Muscle of back (tissue), 13 donors: ENCODE measurements around the gene RAN. TPM values are rescaled to one million over a fixed set of nuclear protein-coding genes. Genes with fewer than 3 reads are reported as not detected.
A peak's percentile ranks its signal among the peaks of the same experiment; 100 is the strongest.

Experiments used
- DNase-seq, 3 donors: peaks; one replicate each; pipeline versions ENCODE4 v3.0.0 to v3.0.0-alpha.2; 2013
- long read RNA-seq, 9 donors: transcript quantifications; one replicate each; lab custom pipeline, GENCODE V29; 2026
- polyA plus RNA-seq, 10 donors: library from polyadenylated mRNA; unstranded; fragments of 120-200 nt; gene quantifications; one replicate each; pipeline ENCODE4 v1.2.1, GENCODE V29; 2013; ENCODE audit not compliant: insufficient read length in 10 of 10

The RAN gene
- 100 to 1,000 TPM; 339 to 578 (median 394) TPM for polyA plus RNA-seq
- long read RNA-seq, donor 1, transcript RAN-212 (7 exons, 2,661 nt) = major isoform, 96 of 309 reads
- long read RNA-seq, donor 1, transcript RAN-202 (6 exons, 1,530 nt) = minor isoform, 11 of 309 reads
- long read RNA-seq, donor 1, partial matches to known transcripts = 195 of 309 reads
- long read RNA-seq, donor 1, other reads (novel, unspliced or antisense) = 5 of 309 reads
- long read RNA-seq, donor 2, transcript RAN-212 (7 exons, 2,661 nt) = major isoform, 105 of 331 reads
- long read RNA-seq, donor 2, transcript RAN-203 (6 exons, 2,455 nt) = minor isoform, 6 of 331 reads
- long read RNA-seq, donor 2, transcript RAN-202 (6 exons, 1,530 nt) = minor isoform, 12 of 331 reads
- long read RNA-seq, donor 2, partial matches to known transcripts = 207 of 331 reads
- long read RNA-seq, donor 2, other reads (novel, unspliced or antisense) = 0 of 331 reads
- long read RNA-seq, donor 3 = 0 reads
- long read RNA-seq, donor 4, transcript RAN-212 (7 exons, 2,661 nt) = major isoform, 81 of 244 reads
- long read RNA-seq, donor 4, transcript RAN-202 (6 exons, 1,530 nt) = minor isoform, 13 of 244 reads
- long read RNA-seq, donor 4, partial matches to known transcripts = 147 of 244 reads
- long read RNA-seq, donor 4, other reads (novel, unspliced or antisense) = 0 of 244 reads
- long read RNA-seq, donor 5, transcript RAN-202 (6 exons, 1,530 nt) = minor isoform, 12 of 386 reads
- long read RNA-seq, donor 5, transcript RAN-212 (7 exons, 2,661 nt) = major isoform, 142 of 386 reads
- long read RNA-seq, donor 5, partial matches to known transcripts = 220 of 386 reads
- long read RNA-seq, donor 5, other reads (novel, unspliced or antisense) = 11 of 386 reads
- long read RNA-seq, donor 6, transcript RAN-202 (6 exons, 1,530 nt) = minor isoform, 12 of 359 reads
- long read RNA-seq, donor 6, transcript RAN-212 (7 exons, 2,661 nt) = major isoform, 127 of 359 reads
- long read RNA-seq, donor 6, partial matches to known transcripts = 215 of 359 reads
- long read RNA-seq, donor 6, other reads (novel, unspliced or antisense) = 0 of 359 reads
- long read RNA-seq, donor 7, transcript RAN-212 (7 exons, 2,661 nt) = major isoform, 60 of 66 reads
- long read RNA-seq, donor 7, transcript RAN-202 (6 exons, 1,530 nt) = minor isoform, 5 of 66 reads
- long read RNA-seq, donor 7, partial matches to known transcripts = 0 of 66 reads
- long read RNA-seq, donor 7, other reads (novel, unspliced or antisense) = 0 of 66 reads
- long read RNA-seq, donor 8, transcript RAN-212 (7 exons, 2,661 nt) = major isoform, 100 of 491 reads
- long read RNA-seq, donor 8, transcript RAN-202 (6 exons, 1,530 nt) = minor isoform, 13 of 491 reads
- long read RNA-seq, donor 8, partial matches to known transcripts = 376 of 491 reads
- long read RNA-seq, donor 8, other reads (novel, unspliced or antisense) = 0 of 491 reads
- long read RNA-seq, donor 9, transcript RAN-212 (7 exons, 2,661 nt) = major isoform, 12 of 21 reads
- long read RNA-seq, donor 9, partial matches to known transcripts = 9 of 21 reads
- long read RNA-seq, donor 9, other reads (novel, unspliced or antisense) = 0 of 21 reads

DNA sequence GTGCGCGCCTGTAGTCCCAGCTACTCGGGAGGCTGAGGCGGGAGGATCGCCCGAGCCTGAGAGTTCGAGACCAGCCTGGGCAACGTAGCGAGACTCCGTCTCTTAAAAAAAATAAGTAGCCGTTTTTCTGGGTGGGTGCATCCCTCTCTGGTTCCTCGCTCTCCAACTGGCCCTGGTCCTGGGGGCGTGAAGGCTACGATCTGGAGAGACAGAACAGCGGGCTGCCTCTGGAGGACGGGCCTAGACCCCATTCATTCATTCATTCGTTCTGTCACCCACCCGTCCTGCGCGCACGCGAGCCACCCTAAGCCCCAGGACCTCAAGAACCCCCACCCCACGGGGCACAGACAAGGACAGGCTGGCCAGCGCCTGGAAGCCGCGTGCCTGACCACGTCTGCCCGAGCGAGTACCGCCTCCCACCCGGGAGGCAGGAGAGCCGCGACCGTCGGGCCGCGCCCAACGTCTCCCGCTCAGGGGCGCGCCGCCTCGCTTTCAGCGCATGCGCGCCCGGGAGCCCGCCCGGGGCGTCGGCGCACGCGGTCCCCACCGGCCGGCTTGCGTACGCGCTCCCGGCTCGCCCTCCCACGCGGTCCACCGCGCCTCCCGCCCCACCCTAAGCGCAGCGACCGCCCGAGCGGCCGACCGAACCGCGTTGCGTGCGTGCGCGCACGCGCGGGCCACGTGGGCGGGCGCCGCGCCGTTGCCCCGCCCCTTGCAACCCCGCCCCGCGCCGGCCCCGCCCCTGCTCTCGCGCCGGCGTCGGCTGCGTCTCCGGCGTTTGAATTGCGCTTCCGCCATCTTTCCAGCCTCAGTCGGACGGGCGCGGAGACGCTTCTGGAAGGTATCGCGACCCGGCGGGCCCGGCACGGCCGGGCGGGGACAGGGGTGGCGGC lies at the start of gene RAN:
Gene RAN, plus strand, starts transcription at position 781 of the 893 bp plus-strand sequence. CDS start 528 bp downstream, outside the sequence.
- DNase-seq = peak; percentile 94 to 96 (median 95)

GRCh38 chr12:130825771-130826150 lies 46.1 kb upstream of the RAN start:
- DNase-seq = no peak

DNA sequence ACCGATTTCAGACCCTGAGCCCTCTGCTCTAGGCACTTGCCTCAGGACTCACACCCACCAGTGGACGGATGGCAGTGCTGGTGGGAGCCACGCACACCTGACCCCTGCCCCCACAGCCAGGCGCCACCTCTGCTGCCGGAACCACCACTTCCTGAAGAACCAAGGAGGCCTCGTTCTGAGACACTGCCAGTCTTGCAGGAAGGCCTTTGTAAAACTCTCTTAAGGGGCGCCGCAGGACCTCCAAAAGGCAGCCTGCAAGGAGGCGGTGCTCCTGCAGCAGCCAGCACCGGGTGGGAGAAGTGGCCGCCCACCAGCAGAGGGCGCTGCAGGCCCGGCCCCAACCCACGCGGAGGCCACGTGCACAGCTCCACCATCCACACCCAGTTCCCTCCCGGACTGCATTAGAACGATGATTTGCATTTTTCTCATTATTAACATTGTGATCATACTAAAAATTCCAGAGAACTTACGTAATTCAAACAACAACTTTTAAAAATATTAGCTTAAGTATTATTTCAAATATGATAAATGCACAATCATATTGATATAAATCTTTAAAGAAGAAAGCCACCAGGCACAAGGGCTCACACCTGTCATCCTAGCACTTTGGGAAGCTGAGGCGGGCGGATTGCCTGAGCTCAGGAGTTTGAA lies 45.6 kb upstream of the RAN start:
- DNase-seq = peak in 1 of 3 donors; percentile 30

- DNase-seq = no peak
These were observed 44.4 kb upstream of the RAN start for GRCh38 chr12:130827432-130827831.

DNA sequence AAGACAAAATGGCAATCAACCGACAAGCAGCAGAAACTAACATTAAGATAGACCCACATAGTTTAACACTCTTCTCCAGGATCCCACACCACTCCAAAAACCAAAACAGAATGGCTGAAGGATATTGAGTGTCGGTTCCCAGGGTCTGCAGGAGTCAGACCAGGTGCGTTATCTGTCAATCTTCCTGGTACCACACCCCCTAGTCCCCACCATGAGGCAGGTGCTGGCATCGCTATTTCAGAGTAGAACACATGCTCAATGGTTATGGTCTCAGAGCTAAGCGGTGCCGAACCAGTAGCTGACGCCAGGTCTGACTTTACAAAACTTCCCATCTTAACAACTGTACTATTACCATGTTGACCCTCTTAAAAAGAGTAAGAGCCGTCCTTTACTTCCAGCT lies 43.0 kb upstream of the RAN start:
- DNase-seq = no peak

- DNase-seq = no peak
These were observed 42.2 kb upstream of the RAN start for GRCh38 chr12:130829391-130830245.

DNA sequence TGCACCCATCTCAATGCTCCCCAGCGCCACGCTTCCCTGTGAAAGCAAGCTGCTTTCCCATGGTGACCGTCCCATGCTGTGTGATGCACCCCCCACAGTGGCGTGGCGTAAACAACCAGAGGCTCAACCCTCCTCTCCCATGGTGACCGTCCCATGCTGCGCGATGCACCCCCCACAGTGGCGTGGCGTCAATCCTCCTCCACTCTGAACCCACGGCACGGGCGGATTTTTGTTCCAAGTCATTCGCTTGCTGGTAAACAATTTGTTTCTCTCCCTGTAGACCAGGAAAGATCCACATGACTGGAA lies 41.7 kb upstream of the RAN start:
- DNase-seq = no peak

DNA sequence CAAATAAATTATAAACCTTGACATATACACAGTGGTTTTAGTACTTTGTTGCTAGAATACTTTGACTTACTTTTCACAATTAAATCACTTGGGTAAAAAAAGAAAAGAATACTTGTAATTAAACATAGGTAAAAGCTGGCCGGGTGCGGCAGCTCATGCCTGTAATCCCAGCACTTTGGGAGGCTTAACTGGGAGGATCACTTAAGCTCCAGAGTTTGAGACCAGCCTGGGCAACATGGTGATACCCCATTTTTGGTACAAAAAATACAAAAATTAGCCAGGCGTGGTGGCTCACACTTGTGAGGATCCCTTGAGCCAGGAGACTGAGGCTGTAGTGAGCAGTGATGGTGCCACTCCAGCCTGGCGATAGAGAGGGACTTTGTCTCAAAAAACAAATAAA lies 40.6 kb upstream of the RAN start:
- DNase-seq = no peak

GRCh38 chr12:130831876-130832405 lies 39.9 kb upstream of the RAN start:
- DNase-seq = no peak

DNA sequence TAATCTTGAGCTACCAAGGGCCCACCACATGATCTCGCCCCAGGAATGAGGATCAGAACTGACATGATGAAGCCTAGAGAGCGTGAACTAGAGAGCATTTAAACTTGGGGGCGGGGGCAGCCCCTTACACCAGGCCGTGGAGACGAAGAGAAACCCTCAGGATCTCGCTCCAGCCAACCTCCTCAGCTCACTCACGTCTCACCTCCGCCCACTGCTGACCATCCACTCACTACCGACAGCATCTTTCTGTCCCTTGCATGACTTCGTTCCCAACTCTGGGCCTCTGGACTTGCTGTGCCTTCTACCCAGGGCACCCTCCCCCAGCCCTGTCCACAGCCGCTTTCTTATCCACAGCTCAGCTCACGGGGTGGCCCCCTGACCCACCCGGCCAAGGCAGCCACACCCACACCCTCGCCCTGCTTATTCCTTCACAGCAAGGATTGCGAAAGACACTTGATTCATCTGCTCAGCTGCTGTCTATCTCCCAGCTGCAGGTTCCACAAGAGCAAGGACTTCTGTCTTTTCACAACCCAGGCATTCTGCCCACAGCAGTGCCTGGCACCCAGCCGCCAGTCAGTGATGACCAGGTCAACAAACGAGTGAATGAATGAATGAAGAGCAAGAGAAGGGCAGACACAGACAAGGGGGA lies 39.2 kb upstream of the RAN start:
- DNase-seq = peak in 2 of 3 donors; percentile 3 to 26

GRCh38 chr12:130835011-130835410 lies 36.9 kb upstream of the RAN start:
- no peak for DNase-seq

GRCh38 chr12:130835436-130835835 lies 36.4 kb upstream of the RAN start:
- no peak for DNase-seq

- peak; percentile 4 to 57 (median 13) for DNase-seq
These were observed 33.4 kb upstream of the RAN start for GRCh38 chr12:130838284-130838950.

GRCh38 chr12:130838951-130839769 lies 32.7 kb upstream of the RAN start, which contains the start of gene STX2:
STX2 (minus strand) TSS chr12:130839250; CDS start chr12:130839099, 151 bp downstream.
- DNase-seq = peak; percentile 79 to 91 (median 89)

DNA sequence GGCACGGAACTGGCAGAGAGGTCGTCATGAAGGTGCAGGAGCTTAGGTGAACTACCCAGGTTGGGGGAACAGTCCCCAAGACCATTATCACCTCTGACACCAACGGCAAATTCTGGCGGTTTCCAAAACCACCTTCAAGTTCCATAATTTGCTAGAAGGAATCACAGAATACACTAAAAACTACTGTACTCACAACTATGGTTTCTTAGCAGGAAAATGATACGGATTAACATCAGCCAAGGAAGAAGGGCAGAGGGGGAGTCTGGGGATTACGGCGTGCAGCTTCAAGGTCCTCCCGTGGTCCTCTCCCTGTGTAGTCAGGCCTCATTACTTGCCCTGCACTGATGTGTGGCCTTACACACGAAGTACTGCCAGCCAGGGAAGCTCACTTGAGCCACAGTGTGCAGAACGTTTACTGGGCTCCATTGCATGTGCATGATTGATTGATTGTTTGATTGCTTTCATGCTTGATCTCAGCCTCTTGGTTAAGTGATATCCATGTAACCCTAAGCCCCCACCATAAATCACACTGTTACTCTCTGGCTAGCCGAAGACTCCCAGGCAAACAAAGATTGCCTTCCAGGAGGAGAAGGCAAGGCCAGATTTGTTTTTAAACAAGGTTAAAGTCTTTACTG lies 32.0 kb upstream of the RAN start:
- no peak for DNase-seq

- peak in 1 of 3 donors; percentile 73 for DNase-seq
These were observed 25.5 kb upstream of the RAN start for GRCh38 chr12:130846369-130846768.
